NB4 (cell line): ENCODE measurements around the gene CCBE1.

Source experiments
- DNase-seq: peaks from one replicate; pipeline ENCODE4 v3.0.0; 2010; ENCODE audit warnings: low read depth
- H3K4me3 ChIP-seq: one replicate; pipeline ENCODE4 v1.5.1; 2011; ENCODE audit warnings: mild to moderate bottlenecking, low read depth, low read length, moderate library complexity
- MYC ChIP-seq: IDR thresholded peaks from 2 replicates; pipeline ENCODE4 v1.6.1; 2011; ENCODE audit warnings: low read depth, low read length
- POLR2A ChIP-seq: IDR thresholded peaks from 2 replicates; pipeline ENCODE4 v1.6.1; 2011; ENCODE audit warnings: mild to moderate bottlenecking; ENCODE audit not compliant: insufficient read length; ENCODE audit errors: extremely low read depth
- TF ChIP-seq, protein P1 (sequence below): IDR thresholded peaks from 2 replicates; pipeline ENCODE4 v1.6.1; 2011; ENCODE audit warnings: low read depth, low read length
- TF ChIP-seq, protein P2 (sequence below): IDR thresholded peaks from one replicate; pipeline ENCODE4 v1.5.1; 2012; ENCODE audit warnings: low read depth, low read length

The CCBE1 gene

DNA sequence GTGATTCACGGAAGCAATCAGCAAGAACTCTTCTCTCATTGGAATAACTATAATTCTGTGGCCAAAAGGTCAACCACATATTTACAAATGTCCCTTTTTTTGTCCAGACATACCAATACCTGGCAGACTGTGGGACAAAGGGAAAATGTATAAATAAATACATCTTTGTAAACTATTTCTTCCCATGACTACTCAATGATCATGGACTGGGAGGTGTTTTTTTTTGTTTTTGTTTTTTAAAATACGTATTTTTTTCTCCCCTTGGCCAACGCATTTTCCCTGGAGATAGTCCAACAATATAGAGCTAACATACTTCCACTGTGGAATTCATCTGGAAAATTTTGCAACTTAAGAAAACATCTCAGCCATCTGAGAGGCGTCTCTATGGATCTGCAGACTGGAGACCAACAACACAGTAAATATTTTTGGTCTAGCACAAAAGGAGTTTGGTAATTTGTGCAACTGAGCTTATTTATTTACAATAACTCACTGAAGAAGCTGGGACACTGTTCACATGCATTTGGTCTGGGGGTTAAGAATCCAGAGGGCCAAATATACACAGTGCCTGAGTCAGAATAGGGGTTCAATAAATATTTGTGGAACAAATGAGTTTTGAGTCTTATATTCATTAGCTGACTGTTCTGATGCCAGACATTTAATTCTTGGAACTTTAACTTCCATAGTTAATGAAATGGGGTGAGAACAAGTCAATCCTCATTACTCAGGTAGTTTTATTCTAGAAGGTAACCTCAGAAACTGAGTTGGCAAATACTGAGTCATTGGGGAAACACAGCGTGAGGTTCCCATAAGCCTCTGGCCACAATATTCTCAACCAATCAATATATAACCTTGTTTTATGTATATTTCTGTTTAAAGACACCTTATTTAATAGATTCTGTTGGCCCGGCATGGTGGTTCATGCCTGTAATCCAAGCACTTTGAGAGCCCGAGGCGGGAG is 36.2 kb downstream of the CCBE1 start:
- no peak overlapping the region for H3K4me3 ChIP-seq
- TF ChIP-seq MYC (no peak), POLR2A (no peak)
- TF ChIP-seq, protein P1, sequence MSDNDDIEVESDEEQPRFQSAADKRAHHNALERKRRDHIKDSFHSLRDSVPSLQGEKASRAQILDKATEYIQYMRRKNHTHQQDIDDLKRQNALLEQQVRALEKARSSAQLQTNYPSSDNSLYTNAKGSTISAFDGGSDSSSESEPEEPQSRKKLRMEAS = no peak
- TF ChIP-seq, protein P2, sequence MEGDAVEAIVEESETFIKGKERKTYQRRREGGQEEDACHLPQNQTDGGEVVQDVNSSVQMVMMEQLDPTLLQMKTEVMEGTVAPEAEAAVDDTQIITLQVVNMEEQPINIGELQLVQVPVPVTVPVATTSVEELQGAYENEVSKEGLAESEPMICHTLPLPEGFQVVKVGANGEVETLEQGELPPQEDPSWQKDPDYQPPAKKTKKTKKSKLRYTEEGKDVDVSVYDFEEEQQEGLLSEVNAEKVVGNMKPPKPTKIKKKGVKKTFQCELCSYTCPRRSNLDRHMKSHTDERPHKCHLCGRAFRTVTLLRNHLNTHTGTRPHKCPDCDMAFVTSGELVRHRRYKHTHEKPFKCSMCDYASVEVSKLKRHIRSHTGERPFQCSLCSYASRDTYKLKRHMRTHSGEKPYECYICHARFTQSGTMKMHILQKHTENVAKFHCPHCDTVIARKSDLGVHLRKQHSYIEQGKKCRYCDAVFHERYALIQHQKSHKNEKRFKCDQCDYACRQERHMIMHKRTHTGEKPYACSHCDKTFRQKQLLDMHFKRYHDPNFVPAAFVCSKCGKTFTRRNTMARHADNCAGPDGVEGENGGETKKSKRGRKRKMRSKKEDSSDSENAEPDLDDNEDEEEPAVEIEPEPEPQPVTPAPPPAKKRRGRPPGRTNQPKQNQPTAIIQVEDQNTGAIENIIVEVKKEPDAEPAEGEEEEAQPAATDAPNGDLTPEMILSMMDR = no peak
- no peak for DNase-seq

DNA sequence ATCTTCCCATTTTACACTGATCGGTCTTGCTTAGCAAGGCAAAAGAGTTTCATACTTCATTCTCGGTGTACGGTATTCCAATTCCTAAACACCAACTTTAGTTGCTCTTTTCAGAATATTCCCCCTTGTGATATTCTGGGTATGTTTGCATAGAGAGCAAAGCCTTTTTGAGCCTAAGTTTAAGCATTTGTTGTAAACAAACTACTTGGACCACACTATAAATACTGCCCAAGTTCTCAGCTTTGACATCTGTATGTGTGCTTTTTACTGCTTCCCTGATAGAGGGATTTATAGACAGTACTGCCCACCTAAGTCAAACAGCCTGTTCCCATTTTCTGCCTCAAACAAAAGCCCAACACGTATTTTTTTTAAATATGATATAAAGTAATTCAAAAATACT is 36.9 kb downstream of the CCBE1 start:
- TF ChIP-seq MYC = no peak
- TF ChIP-seq, protein P2 = no peak
- TF ChIP-seq, protein P1 = no peak
- TF ChIP-seq POLR2A = no peak

DNA sequence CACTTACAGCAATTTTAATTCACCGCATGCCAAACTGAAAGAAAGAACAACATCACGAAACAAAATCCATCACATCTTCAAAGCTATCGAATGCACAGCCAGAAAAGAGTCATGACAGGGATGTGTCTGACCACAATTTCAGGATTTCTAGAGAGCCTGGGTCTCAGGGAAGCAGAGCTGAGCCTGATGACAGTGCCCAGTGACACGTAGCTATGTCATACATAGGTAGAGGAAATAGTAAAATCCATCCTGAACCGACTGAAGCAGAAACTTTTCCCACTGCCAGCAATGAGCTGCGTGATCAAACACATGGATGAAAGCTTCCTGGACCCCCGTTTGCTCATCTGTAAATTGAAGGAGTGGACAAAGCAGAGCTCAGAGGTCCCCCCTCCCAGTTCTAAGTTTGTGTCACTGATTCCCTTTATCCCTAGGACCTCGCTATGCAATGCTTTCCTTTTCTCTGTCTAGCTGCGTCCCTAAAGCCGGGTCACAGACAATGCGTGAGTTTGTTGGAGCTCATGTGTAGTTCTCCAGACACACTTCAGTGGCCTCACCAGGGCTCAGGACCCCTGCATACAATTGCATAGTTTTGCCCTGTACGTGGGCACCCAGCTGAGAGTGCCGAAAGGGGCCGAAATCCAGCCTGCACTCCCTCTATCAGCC is 37.6 kb downstream of the CCBE1 start:
- TF ChIP-seq, protein P2 = no peak
- TF ChIP-seq, protein P1 = no peak
- TF ChIP-seq MYC (no peak), POLR2A (no peak)
- no peak for DNase-seq
- H3K4me3 ChIP-seq = no peak overlapping the region

More for the DNA sequence above, 36.9 kb downstream of the CCBE1 start:
- no peak for DNase-seq
- no peak overlapping the region for H3K4me3 ChIP-seq

DNA sequence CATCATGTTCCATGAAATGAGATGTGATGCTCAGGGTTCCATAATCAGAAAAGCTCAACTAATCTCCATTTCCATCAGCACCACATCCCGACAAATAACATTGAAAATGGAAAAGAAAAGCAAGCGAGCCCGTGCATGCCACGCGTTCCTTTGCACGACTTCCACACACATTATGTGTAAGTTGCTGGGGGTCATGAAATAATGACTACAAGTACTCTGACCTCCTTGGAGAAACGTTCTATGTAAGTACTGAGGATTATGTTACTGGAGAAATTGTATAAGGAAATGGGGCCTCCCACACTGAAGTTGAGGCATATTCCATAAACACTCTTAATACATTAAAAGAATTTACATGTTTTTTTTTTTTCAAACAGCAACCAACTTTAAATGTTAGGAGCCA is 38.3 kb downstream of the CCBE1 start:
- no peak overlapping the region for H3K4me3 ChIP-seq
- DNase-seq = no peak
- TF ChIP-seq, protein P1 = no peak
- TF ChIP-seq, protein P2 = no peak
- TF ChIP-seq MYC (no peak), POLR2A (no peak)

DNA sequence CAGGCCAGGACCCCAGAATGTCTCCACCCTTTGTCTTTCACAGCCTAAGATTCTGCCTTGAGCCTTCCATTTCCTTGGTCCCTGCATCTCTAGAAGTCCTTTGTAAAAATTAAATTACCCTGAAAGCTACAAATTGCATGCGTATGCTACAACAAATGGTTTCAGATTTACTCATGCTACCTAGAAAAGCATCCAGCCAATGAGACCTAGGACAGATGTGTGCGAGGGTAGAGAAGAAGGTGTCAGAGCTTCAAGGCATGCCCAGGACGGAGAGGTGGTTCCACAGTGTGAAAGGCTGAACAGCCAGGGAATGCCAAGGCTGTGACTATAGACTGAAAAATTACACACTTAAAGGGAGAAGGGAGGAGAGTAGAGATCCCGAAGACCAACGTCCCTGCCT is 40.2 kb downstream of the CCBE1 start:
- H3K4me3 ChIP-seq = no peak overlapping the region
- DNase-seq = no peak
- TF ChIP-seq POLR2A = no peak
- TF ChIP-seq, protein P2 = no peak
- TF ChIP-seq, protein P1 = no peak
